ENCODE data around the gene TRPM4.

TRPM4 gene

GRCh38 chr19:49243726-49244125 is 86.1 kb downstream of the TRPM4 start:
- DNase-seq, result no peak

- no peak for DNase-seq
Measured at GRCh38 chr19:49244256-49244655, 86.7 kb downstream of the TRPM4 start.

DNA sequence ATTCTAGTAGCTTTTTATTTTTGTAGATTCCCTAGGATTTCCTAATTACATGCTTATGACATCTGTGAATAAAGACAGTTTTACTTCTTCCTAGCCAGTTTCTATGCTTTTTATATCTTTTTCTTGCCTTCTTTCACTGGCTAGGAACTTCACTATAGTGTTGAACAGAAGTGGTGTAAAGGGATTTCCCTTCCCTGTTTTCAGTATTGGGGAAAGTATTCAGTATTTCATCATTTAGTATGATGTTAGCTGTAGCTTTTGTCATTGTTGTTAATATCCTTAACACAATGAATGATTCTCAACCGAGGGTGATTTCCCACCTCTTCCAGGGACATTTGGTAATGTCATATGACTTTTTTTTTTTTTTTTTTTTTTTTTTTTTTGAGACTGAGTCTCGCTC is 90.1 kb downstream of the TRPM4 start:
- DNase-seq, result no peak

DNA sequence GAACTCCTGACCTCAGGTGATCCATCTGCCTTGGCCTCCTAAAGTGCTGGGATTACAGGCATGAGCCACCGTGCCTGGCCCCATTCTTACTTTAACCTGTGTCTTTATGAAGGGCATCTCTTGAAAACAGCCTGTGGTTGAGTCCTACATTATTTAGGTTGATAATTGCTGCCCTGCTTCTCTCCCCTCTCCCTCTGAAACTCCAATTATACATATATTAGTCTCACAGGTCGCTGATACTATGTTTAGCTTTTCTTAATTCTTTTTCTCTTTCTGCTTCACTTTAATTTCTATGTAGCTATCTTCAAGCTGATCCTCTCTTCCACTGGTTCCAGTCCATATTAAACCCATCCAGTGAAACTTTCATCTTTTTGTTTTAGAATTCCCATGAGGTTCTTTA is 92.3 kb downstream of the TRPM4 start:
- no peak for DNase-seq

- DNase-seq, result no peak
Measured at GRCh38 chr19:49255674-49256073, 98.1 kb downstream of the TRPM4 start.

DNA sequence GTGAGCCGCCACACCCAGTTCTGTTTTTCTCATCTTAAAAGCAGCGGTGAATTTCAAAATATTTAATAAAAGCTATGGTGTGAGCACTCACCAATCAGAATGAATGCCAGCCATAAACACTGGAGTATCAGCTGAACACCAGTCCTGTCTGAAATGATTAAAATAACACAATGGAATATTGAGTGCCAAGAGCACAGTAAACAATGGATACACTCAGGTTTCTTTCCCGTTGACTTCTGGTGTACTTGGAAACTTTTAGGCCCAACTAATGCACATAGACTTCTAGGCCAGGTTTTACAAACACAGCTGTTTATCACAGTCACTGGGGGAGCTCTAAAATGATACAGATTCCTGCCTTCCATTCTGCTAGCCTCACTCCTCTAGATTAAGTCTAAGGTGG is 99.1 kb downstream of the TRPM4 start:
- DNase-seq, result no peak

Data from stimulated activated CD4-positive, alpha-beta T cell treated with anti-CD3 and anti-CD28 coated beads, Interleukin-2, amount 100 ng/mL, for 48 hours (primary cell).